Activated CD4-positive, alpha-beta T cell treated with anti-CD3 and anti-CD28 coated beads, Interleukin-2, amount 50 U/mL, for 48 hours (primary cell): ENCODE data around the gene YWHAH.

Experiments
- DNase-seq, 2 experiments: peaks; one replicate each; pipeline ENCODE4 v3.0.0-alpha.2; 2020

Gene YWHAH

GRCh38 chr22:31943978-31944699, at the start of gene YWHAH:
Gene YWHAH (plus strand): TSS chr22:31944535. CDS start chr22:31944734, 199 bp downstream.
- DNase-seq: peak; percentile 93

- DNase-seq: no peak
Observed at GRCh38 chr22:31895411-31896123, 48.8 kb upstream of the YWHAH start.

- DNase-seq: no peak
Observed at GRCh38 chr22:31896472-31896871, 47.9 kb upstream of the YWHAH start.

GRCh38 chr22:31897842-31898805, 46.2 kb upstream of the YWHAH start:
- DNase-seq: no peak

GRCh38 chr22:31898926-31899325, 45.4 kb upstream of the YWHAH start:
- DNase-seq: no peak

- DNase-seq: no peak
Observed at GRCh38 chr22:31899669-31900068, 44.7 kb upstream of the YWHAH start.

- DNase-seq: no peak
Observed at GRCh38 chr22:31901388-31902137, 42.8 kb upstream of the YWHAH start.

GRCh38 chr22:31904651-31905050, 39.7 kb upstream of the YWHAH start:
- DNase-seq: no peak

- no peak for DNase-seq
Observed at GRCh38 chr22:31905356-31905755, 39.0 kb upstream of the YWHAH start.

- DNase-seq: no peak
Observed at GRCh38 chr22:31906086-31906485, 38.2 kb upstream of the YWHAH start.

GRCh38 chr22:31906569-31906968, 37.8 kb upstream of the YWHAH start:
- no peak for DNase-seq

- no peak for DNase-seq
Observed at GRCh38 chr22:31909977-31910376, 34.4 kb upstream of the YWHAH start.

GRCh38 chr22:31911565-31912406, 32.5 kb upstream of the YWHAH start:
- no peak for DNase-seq

GRCh38 chr22:31912407-31912743, 32.0 kb upstream of the YWHAH start:
- DNase-seq: no peak

GRCh38 chr22:31915586-31915985, 28.7 kb upstream of the YWHAH start:
- DNase-seq: no peak

- DNase-seq: peak; percentile 16 to 26
Observed at GRCh38 chr22:31917227-31917921, 27.0 kb upstream of the YWHAH start.

GRCh38 chr22:31919730-31920129, 24.6 kb upstream of the YWHAH start:
- no peak for DNase-seq

- DNase-seq: no peak
Observed at GRCh38 chr22:31920306-31920705, 24.0 kb upstream of the YWHAH start.

- DNase-seq: no peak
Observed at GRCh38 chr22:31921106-31921505, 23.2 kb upstream of the YWHAH start.

- DNase-seq: no peak
Observed at GRCh38 chr22:31922534-31922933, 21.8 kb upstream of the YWHAH start.

- DNase-seq: no peak
Observed at GRCh38 chr22:31923136-31923535, 21.2 kb upstream of the YWHAH start.
